ENCODE results near the gene S100A1. TPM values are rescaled to one million over a fixed set of nuclear protein-coding genes. Genes with fewer than 3 reads are reported as not detected.
"Not testable (repeated sequence)": the region's sequence is repeated elsewhere in the genome, so short reads cannot be mapped to it uniquely, and the experiment has no call there.

The S100A1 gene
- total RNA-seq: not detected in 2 replicates

- peak within 1 kb of the TSS; percentile 69 for H3K4me3 ChIP-seq (ENCODE audit: low read depth, low read length)
- no peak for TF ChIP-seq CTCF (IDR thresholded peaks at IDR 0.05; ENCODE audit: insufficient read depth, low read depth, low read length)
- DNase-seq (ENCODE audit: low read depth): no peak
These were observed at the start of gene S100A1 for GRCh38 chr1:153627715-153628626. S100A1 (plus strand) TSS chr1:153628434; CDS start chr1:153630522, 2,088 bp downstream.

- no peak for TF ChIP-seq CTCF (IDR thresholded peaks at IDR 0.05; ENCODE audit: insufficient read depth, low read depth, low read length)
- no peak overlapping the region for H3K4me3 ChIP-seq (ENCODE audit: low read depth, low read length)
- no peak for DNase-seq (ENCODE audit: low read depth)
These were observed 49.7 kb upstream of the S100A1 start for GRCh38 chr1:153578490-153578889.

- H3K4me3 ChIP-seq (ENCODE audit: low read depth, low read length): no peak overlapping the region
- no peak for TF ChIP-seq CTCF (IDR thresholded peaks at IDR 0.05; ENCODE audit: insufficient read depth, low read depth, low read length)
- DNase-seq (ENCODE audit: low read depth): no peak
These were observed 49.3 kb upstream of the S100A1 start for GRCh38 chr1:153578936-153579335.

- DNase-seq (ENCODE audit: low read depth); H3K4me3 ChIP-seq (ENCODE audit: low read depth, low read length): not testable (repeated sequence)
These were observed 45.4 kb upstream of the S100A1 start for GRCh38 chr1:153582836-153583235.

- not testable (repeated sequence) for H3K4me3 ChIP-seq (ENCODE audit: low read depth, low read length); DNase-seq (ENCODE audit: low read depth)
These were observed 44.7 kb upstream of the S100A1 start for GRCh38 chr1:153583514-153583913.

- TF ChIP-seq CTCF (IDR thresholded peaks at IDR 0.05; ENCODE audit: insufficient read depth, low read depth, low read length): no peak
- no peak overlapping the region for H3K4me3 ChIP-seq (ENCODE audit: low read depth, low read length)
- DNase-seq (ENCODE audit: low read depth): no peak
These were observed 44.3 kb upstream of the S100A1 start for GRCh38 chr1:153583976-153584375.

GRCh38 chr1:153585006-153585405 is 43.2 kb upstream of the S100A1 start:
- H3K4me3 ChIP-seq (ENCODE audit: low read depth, low read length): no peak overlapping the region
- no peak for DNase-seq (ENCODE audit: low read depth)

More at GRCh38 chr1:153585006-153585405, 43.2 kb upstream of the S100A1 start:
- TF ChIP-seq CTCF (IDR thresholded peaks at IDR 0.05; ENCODE audit: insufficient read depth, low read depth, low read length): no peak

Data from fibroblast of villous mesenchyme (primary cell).